Measurements from ENCODE around the gene KMT2D.

The KMT2D gene

DNA sequence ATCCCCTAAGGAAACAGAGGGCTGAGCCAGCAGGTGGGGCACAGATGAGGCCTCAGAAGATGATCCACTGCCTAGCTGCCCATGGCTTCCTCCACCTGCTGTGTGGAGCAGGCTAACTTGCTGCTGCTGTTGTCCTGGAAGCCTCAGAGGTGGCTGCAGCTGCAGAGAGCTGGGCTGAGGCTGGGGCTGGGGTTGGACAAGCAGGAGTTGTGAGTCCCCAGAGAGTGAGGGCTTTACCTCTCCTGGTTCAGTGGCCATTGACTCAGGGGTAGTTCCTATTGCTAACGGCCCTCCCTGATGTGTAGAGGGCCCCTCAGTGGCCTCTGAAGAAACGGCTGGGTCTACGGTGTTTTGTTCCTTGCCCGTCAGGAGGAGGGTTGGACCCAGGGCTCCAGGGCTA lies 28.3 kb downstream of the KMT2D start:
- 96 to 100% methylated on average over 3 to 4 of the region's 4 CpGs for WGBS, 2 experiments (ENCODE audit: insufficient coverage in 2 of 2)

DNA sequence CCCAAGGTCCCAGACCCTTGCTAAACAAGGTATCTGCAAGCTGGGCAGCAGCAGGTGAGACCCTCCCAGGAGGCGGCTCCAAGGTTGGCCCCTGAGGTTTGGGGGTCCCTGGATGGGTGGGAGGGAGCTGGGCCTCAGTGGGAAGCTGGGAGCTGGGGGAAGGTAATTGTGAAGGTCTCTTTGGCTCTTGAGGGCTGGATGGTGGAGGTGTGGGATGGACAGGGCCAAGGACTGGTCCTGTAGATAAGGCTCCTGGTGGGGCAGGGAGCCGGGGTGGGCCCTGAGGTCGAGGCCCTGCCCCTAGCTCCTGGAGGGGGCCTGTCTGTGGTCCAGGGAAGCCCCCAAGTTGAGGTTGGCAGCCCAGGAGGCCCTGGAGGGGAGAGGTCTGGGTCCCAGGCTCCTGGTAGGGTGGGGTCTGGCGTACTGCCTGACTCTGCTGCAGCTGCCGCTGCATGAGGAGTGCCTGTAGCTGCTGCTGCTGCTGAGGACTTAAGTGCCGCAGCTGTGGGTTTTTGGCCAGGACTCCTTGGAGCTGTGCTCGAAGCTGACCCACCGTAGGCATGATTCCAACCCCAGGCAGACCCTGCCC lies 28.9 kb downstream of the KMT2D start:
- Histone ChIP-seq H3K9me3 (ENCODE audit: control insufficient read depth, low read length) (no peaks in the 10 kb centered on the region), H3K36me3 (ENCODE audit: control insufficient read depth, insufficient read depth, low read length) (peaks cover 100% of the 10 kb centered on the region), H3K4me1 (ENCODE audit: control insufficient read depth, insufficient read depth, low read length, poor library complexity, severe bottlenecking) (no peaks in the 10 kb centered on the region), H3K4me3 (ENCODE audit: extremely low read depth, insufficient read depth, low read length, poor library complexity, severe bottlenecking) (no peak overlapping the region), H3K27ac (ENCODE audit: low read depth, low read length, severe bottlenecking) (no peak overlapping the region)
- WGBS, 2 experiments (ENCODE audit: insufficient coverage in 2 of 2): 95 to 98% methylated on average over 6 to 7 of the region's 8 CpGs

More for the DNA sequence above, 28.3 kb downstream of the KMT2D start:
- Histone ChIP-seq H3K36me3 (ENCODE audit: control insufficient read depth, insufficient read depth, low read length) (peaks cover 100% of the 10 kb centered on the region), H3K4me3 (ENCODE audit: extremely low read depth, insufficient read depth, low read length, poor library complexity, severe bottlenecking) (no peak overlapping the region), H3K27ac (ENCODE audit: low read depth, low read length, severe bottlenecking) (no peak overlapping the region), H3K4me1 (ENCODE audit: control insufficient read depth, insufficient read depth, low read length, poor library complexity, severe bottlenecking) (no peaks in the 10 kb centered on the region), H3K9me3 (ENCODE audit: control insufficient read depth, low read length) (no peaks in the 10 kb centered on the region)

DNA sequence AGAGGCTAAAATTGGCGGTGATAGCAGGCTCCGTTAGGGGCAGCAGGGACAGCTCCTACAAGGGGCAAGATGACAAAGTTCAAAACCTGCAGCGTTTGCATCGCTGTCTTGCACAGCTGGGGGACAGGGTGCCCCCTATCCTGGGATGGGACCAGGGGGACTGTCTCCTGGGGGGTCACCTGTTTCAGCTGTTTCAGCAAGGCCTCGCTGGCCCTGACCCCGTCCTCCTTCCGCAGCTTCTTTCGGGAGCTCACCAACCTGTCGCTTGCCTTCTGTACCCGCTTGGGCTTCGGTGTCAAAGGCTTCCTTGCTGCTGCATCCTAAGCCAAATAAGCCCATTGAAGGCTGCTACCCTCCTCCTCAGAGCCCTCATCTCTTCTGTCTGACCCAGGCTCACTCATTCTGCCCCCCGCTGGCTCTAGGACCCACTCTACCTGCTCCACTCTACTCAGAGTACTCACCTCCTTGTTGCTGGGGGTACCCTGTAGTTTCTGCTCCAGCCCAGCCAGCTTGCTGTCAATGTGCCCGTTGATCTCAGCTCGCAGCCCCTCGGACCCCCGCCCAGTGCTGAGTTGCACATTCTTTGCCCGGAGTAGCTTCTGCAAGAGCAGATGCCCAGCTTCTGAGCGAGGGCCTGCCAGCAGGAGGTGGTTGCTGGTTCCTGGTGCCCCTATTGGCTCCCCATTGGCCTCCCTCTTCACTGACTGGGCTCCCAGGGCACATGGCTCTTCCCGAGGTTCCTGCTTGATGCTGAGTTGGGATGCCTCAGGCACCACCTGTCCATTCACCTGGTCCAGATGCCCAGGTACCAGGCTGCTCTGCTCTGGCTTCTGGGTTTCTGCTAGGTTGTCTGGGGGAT lies 29.7 kb downstream of the KMT2D start:
- Histone ChIP-seq H3K4me3 (ENCODE audit: extremely low read depth, insufficient read depth, low read length, poor library complexity, severe bottlenecking) (no peak overlapping the region), H3K36me3 (ENCODE audit: control insufficient read depth, insufficient read depth, low read length) (peaks cover 100% of the 10 kb centered on the region), H3K27ac (ENCODE audit: low read depth, low read length, severe bottlenecking) (no peak overlapping the region), H3K4me1 (ENCODE audit: control insufficient read depth, insufficient read depth, low read length, poor library complexity, severe bottlenecking) (no peaks in the 10 kb centered on the region), H3K9me3 (ENCODE audit: control insufficient read depth, low read length) (no peaks in the 10 kb centered on the region)
- 97% methylated on average over 19 of the region's 19 CpGs for WGBS, 2 experiments (ENCODE audit: insufficient coverage in 2 of 2)

DNA sequence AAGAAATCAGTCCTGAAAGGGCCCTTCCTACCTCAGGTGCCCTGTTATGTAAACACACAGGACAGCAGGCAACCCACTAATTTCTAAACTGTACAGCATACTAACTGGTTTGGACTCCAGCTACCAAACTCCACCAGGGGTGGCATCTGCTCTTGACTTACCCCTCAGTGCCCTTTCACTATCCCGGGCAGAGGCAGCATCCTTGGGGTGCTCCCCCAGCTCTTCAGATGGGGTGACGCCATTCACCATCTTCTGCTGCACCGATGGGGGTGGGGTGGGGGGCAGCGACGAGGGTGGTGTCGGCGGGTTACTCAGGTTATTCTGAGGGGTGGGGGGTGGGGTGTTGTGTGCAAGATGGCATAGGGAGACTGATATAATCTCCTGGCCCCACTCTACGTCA lies 30.5 kb downstream of the KMT2D start:
- H3K4me1 ChIP-seq (ENCODE audit: control insufficient read depth, insufficient read depth, low read length, poor library complexity, severe bottlenecking): no peaks in the 10 kb centered on the region
- no peak overlapping the region for H3K4me3 ChIP-seq (ENCODE audit: extremely low read depth, insufficient read depth, low read length, poor library complexity, severe bottlenecking)
- peaks cover 100% of the 10 kb centered on the region for H3K36me3 ChIP-seq (ENCODE audit: control insufficient read depth, insufficient read depth, low read length)
- no peak overlapping the region for H3K27ac ChIP-seq (ENCODE audit: low read depth, low read length, severe bottlenecking)
- H3K9me3 ChIP-seq (ENCODE audit: control insufficient read depth, low read length): no peaks in the 10 kb centered on the region
- no CpG with 5 or more reads among the region's 8 CpGs for WGBS, 2 experiments (ENCODE audit: insufficient coverage in 2 of 2)

DNA sequence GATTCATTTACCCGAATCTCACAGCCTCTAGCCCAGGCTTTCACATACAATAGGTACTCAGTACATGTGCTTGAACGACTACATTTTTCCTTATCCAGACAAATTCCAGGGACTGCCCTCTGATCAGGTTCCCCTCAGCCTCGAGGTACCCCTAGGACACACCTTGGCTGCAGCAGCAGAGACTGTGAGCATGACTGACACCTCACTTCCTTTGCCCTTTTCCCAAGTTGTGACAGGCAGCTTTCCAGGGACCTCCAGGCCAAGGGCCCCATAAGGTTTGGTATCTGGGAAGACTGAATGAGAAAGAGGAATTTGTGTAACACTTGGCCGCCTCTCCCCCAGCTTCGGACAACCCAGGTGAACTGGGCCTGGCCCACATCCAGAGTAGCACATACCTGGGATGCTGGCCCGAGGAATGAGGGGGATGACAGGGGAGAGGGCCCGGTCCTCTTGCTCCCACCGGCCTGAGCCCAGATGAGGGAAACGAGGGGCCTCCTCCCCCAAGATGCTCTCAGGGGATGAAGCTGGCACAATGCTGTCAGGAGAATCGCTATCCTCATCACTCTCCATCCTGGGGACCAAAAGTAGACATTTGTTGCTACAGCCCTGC lies 31.8 kb downstream of the KMT2D start:
- 93 to 94% methylated on average over 6 to 9 of the region's 10 CpGs for WGBS, 2 experiments (ENCODE audit: insufficient coverage in 2 of 2)
- no peaks in the 10 kb centered on the region for H3K9me3 ChIP-seq (ENCODE audit: control insufficient read depth, low read length)
- H3K4me3 ChIP-seq (ENCODE audit: extremely low read depth, insufficient read depth, low read length, poor library complexity, severe bottlenecking): no peak overlapping the region
- peaks cover 100% of the 10 kb centered on the region for H3K36me3 ChIP-seq (ENCODE audit: control insufficient read depth, insufficient read depth, low read length)
- H3K4me1 ChIP-seq (ENCODE audit: control insufficient read depth, insufficient read depth, low read length, poor library complexity, severe bottlenecking): no peaks in the 10 kb centered on the region
- H3K27ac ChIP-seq (ENCODE audit: low read depth, low read length, severe bottlenecking): no peak overlapping the region

DNA sequence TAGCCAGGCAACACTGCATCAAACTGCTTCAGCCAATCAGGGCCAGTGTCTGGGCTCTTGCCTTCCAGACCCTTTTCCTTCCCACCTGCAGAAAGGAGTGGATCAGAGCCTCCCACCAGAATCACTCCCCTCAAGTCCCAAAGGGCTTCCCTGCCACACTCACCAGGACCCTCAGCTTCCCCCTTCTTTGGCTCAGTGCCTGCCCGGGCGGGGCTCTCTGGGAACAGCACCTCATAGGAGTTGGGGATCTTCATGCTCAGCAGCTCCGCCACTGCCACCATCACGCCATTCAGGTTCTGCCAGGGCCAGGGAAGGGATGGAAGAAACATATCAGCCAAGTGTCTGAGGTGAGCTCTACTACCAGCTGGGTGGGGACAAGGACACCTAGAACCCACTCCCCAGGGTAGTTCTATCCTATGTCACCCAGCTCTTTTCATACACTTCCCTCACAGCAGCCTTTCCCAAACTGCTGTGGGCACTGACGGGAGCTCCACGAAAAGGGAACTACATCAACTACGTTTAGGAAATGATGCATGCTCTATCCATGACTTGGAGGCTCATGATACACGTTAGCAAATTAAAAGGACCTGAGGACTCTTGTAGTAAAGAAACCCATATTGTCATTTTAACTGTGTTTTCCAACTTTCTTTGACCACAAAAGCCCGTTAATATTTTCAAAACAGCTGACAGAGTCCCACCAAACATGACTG lies 32.6 kb downstream of the KMT2D start:
- peaks cover 100% of the 10 kb centered on the region for H3K36me3 ChIP-seq (ENCODE audit: control insufficient read depth, insufficient read depth, low read length)

DNA sequence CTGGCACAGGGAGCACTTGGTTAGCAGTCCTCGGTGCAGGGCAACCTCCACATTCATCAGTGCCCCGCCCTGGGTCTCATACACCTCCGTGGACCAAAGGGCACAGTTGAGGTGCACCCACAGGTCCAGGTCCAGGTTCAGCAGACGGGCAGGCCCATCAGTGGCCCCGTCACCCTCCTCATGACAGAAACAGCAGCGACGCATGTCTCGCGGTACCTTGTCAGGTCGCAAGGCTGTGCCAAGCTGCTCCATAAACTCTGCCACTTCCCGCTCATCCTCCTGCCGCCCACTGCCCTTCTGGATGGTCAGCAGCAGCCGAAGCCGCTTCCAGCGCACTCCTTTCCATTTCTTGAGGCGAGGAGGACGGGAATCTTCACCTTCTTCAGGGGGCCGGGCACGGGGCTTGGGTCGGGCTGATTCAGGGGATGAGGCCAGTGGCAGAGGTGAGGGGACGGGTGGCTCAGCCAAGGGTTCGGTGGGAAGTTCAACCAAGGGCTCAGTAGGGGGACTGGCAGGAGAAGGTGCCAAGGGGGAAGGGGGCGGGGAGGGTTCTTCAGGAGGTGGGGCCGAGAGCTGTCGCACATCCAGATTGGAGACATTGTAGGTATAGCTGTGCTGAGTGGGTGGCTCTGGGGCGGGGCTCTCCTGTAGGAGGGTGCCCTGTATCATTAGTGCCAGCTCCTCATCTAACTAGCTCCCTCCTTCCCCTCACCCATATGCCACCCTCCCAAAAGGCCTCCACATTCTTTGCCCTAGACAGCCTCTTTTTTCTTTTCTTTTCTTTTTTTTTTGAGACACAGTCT lies 33.7 kb downstream of the KMT2D start:
- H3K27ac ChIP-seq (ENCODE audit: low read depth, low read length, severe bottlenecking): no peak overlapping the region
- H3K36me3 ChIP-seq (ENCODE audit: control insufficient read depth, insufficient read depth, low read length): peaks cover 99% of the 10 kb centered on the region
- H3K4me1 ChIP-seq (ENCODE audit: control insufficient read depth, insufficient read depth, low read length, poor library complexity, severe bottlenecking): no peaks in the 10 kb centered on the region
- H3K9me3 ChIP-seq (ENCODE audit: control insufficient read depth, low read length): no peaks in the 10 kb centered on the region
- WGBS, 2 experiments (ENCODE audit: insufficient coverage in 2 of 2): 95% methylated on average over 20 to 24 of the region's 26 CpGs
- H3K4me3 ChIP-seq (ENCODE audit: extremely low read depth, insufficient read depth, low read length, poor library complexity, severe bottlenecking): no peak overlapping the region

More for the DNA sequence above, 32.6 kb downstream of the KMT2D start:
- WGBS, 2 experiments (ENCODE audit: insufficient coverage in 2 of 2): 96 to 99% methylated on average over 9 of the region's 9 CpGs
- H3K9me3 ChIP-seq (ENCODE audit: control insufficient read depth, low read length): no peaks in the 10 kb centered on the region
- H3K4me1 ChIP-seq (ENCODE audit: control insufficient read depth, insufficient read depth, low read length, poor library complexity, severe bottlenecking): no peaks in the 10 kb centered on the region
- no peak overlapping the region for H3K27ac ChIP-seq (ENCODE audit: low read depth, low read length, severe bottlenecking)
- H3K4me3 ChIP-seq (ENCODE audit: extremely low read depth, insufficient read depth, low read length, poor library complexity, severe bottlenecking): no peak overlapping the region

DNA sequence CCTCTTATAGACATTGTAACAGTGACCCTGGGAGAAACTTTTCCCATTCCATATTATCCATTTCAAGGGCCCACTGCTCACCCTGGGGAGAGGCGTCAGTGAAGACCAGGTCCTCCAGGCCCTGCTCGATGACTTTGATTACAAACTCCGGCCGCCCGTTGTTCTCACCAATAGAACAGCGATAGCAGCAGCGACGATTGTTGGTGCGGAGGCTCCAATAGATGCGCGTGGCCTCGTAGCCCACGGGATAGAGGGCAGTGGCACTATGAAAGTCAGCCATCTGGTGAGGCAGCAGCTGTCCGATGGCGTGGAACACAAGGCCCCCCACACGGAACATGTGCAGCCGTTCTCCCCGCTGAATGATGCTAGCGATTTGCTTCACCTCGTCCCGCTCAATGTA lies 34.5 kb downstream of the KMT2D start:
- WGBS, 2 experiments (ENCODE audit: insufficient coverage in 2 of 2): 96 to 98% methylated on average over 20 to 21 of the region's 21 CpGs
- H3K4me3 ChIP-seq (ENCODE audit: extremely low read depth, insufficient read depth, low read length, poor library complexity, severe bottlenecking): no peak overlapping the region
- no peak overlapping the region for H3K27ac ChIP-seq (ENCODE audit: low read depth, low read length, severe bottlenecking)
- H3K4me1 ChIP-seq (ENCODE audit: control insufficient read depth, insufficient read depth, low read length, poor library complexity, severe bottlenecking): no peaks in the 10 kb centered on the region
- peaks cover 99% of the 10 kb centered on the region for H3K36me3 ChIP-seq (ENCODE audit: control insufficient read depth, insufficient read depth, low read length)
- no peaks in the 10 kb centered on the region for H3K9me3 ChIP-seq (ENCODE audit: control insufficient read depth, low read length)

DNA sequence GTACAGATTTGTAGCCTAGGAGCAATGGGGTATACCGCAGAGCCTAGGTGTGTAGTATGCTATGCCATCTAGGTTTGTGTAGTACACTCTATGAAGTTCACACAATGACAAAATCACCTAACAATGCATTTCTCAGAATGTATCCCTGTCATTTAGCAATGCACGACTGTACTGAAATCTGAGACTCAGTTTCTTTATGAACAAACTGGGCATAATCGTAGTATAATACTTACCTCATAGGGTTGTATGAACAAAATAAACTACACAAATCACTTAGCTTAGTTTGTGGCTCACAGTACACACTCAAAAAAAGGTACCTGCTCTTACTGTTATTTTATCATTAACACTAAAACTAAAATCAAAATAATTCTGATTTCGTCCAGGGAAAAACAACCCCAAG lies 35.1 kb downstream of the KMT2D start:
- Histone ChIP-seq H3K9me3 (ENCODE audit: control insufficient read depth, low read length) (no peaks in the 10 kb centered on the region), H3K36me3 (ENCODE audit: control insufficient read depth, insufficient read depth, low read length) (peaks cover 99% of the 10 kb centered on the region), H3K4me1 (ENCODE audit: control insufficient read depth, insufficient read depth, low read length, poor library complexity, severe bottlenecking) (peaks cover 3% of the 10 kb centered on the region), H3K27ac (ENCODE audit: low read depth, low read length, severe bottlenecking) (no peak overlapping the region), H3K4me3 (ENCODE audit: extremely low read depth, insufficient read depth, low read length, poor library complexity, severe bottlenecking) (no peak overlapping the region)
- 100% methylated on average over 1 of the region's 4 CpGs; no CpG with 5 or more reads in 1 of the 2 experiments for WGBS, 2 experiments (ENCODE audit: insufficient coverage in 2 of 2)

DNA sequence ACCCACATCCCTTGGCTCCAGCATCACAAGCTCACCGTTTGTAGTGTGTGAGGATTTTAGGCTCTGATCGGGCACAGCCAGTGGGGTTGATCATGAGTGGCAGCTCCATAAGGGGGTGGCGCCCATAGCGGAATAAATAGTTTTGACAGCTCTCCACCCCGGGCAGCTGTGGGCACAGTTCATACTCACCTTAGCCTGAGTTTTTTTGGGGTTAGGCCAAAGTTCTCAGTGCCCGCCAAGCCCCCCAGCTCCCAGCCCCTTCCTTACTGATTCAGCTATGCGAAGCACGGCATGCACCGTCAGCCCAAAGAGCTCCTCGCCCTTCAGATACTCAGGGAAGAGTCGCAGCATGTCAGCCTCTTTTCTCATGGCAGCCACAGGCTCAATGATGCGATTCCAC lies 36.1 kb downstream of the KMT2D start:
- H3K4me1 ChIP-seq (ENCODE audit: control insufficient read depth, insufficient read depth, low read length, poor library complexity, severe bottlenecking): peaks cover 8% of the 10 kb centered on the region
- H3K9me3 ChIP-seq (ENCODE audit: control insufficient read depth, low read length): no peaks in the 10 kb centered on the region
- no peak overlapping the region for H3K27ac ChIP-seq (ENCODE audit: low read depth, low read length, severe bottlenecking)
- H3K4me3 ChIP-seq (ENCODE audit: extremely low read depth, insufficient read depth, low read length, poor library complexity, severe bottlenecking): no peak overlapping the region
- WGBS, 2 experiments (ENCODE audit: insufficient coverage in 2 of 2): 93 to 98% methylated on average over 10 to 12 of the region's 12 CpGs
- peaks cover 91% of the 10 kb centered on the region for H3K36me3 ChIP-seq (ENCODE audit: control insufficient read depth, insufficient read depth, low read length)
